Stimulated activated CD4-positive, alpha-beta T cell treated with anti-CD3 and anti-CD28 coated beads, Interleukin-15, amount 100 ng/mL, for 24 hours (primary cell): Measurements from ENCODE around the gene PSMD1.
"Not testable (repeated sequence)": the region's sequence is repeated elsewhere in the genome, so short reads cannot be mapped to it uniquely, and the experiment has no call there.

Experiments used
- DNase-seq: peaks from one replicate; pipeline ENCODE4 v3.0.0-alpha.2; 2020

Gene PSMD1

GRCh38 chr2:231188506-231189170, 132.0 kb downstream of the PSMD1 start:
- DNase-seq, result no peak

GRCh38 chr2:231189171-231189530, 132.5 kb downstream of the PSMD1 start:
- no peak for DNase-seq

- DNase-seq, result no peak
Observed at GRCh38 chr2:231189571-231190495, 133.2 kb downstream of the PSMD1 start.

GRCh38 chr2:231190531-231191197, 134.0 kb downstream of the PSMD1 start:
- no peak for DNase-seq

GRCh38 chr2:231191896-231192872, 135.5 kb downstream of the PSMD1 start:
- no peak for DNase-seq

- no peak for DNase-seq
Observed at GRCh38 chr2:231193216-231193615, 136.5 kb downstream of the PSMD1 start.

GRCh38 chr2:231196592-231196991, 139.9 kb downstream of the PSMD1 start:
- DNase-seq, result no peak

- not testable (repeated sequence) for DNase-seq
Observed at GRCh38 chr2:231197196-231197595, 140.5 kb downstream of the PSMD1 start.

GRCh38 chr2:231197706-231198290, 141.1 kb downstream of the PSMD1 start:
- no peak for DNase-seq

- DNase-seq, result peak; percentile 86
Observed at GRCh38 chr2:231198291-231199173, 141.9 kb downstream of the PSMD1 start, which contains the start of gene ARMC9. TSS of gene ARMC9 (plus strand) at chr2:231198631. CDS start at chr2:231206239, 7,608 bp downstream.

GRCh38 chr2:231199219-231199618, 142.6 kb downstream of the PSMD1 start:
- no peak for DNase-seq

- DNase-seq, result no peak
Observed at GRCh38 chr2:231200805-231201474, 144.3 kb downstream of the PSMD1 start.

- no peak for DNase-seq
Observed at GRCh38 chr2:231201475-231201814, 144.8 kb downstream of the PSMD1 start.

GRCh38 chr2:231203087-231203486, 146.4 kb downstream of the PSMD1 start:
- DNase-seq, result no peak

- DNase-seq, result no peak
Observed at GRCh38 chr2:231204146-231204545, 147.5 kb downstream of the PSMD1 start.

- DNase-seq, result no peak
Observed at GRCh38 chr2:231204581-231204980, 147.9 kb downstream of the PSMD1 start.

- no peak for DNase-seq
Observed at GRCh38 chr2:231207734-231208133, 151.1 kb downstream of the PSMD1 start.

- no peak for DNase-seq
Observed at GRCh38 chr2:231210782-231211181, 154.1 kb downstream of the PSMD1 start.

GRCh38 chr2:231211486-231211885, 154.8 kb downstream of the PSMD1 start:
- DNase-seq, result no peak

- no peak for DNase-seq
Observed at GRCh38 chr2:231212329-231212845, 155.7 kb downstream of the PSMD1 start.
